ENCODE results near the gene EDA.

The EDA gene

DNA sequence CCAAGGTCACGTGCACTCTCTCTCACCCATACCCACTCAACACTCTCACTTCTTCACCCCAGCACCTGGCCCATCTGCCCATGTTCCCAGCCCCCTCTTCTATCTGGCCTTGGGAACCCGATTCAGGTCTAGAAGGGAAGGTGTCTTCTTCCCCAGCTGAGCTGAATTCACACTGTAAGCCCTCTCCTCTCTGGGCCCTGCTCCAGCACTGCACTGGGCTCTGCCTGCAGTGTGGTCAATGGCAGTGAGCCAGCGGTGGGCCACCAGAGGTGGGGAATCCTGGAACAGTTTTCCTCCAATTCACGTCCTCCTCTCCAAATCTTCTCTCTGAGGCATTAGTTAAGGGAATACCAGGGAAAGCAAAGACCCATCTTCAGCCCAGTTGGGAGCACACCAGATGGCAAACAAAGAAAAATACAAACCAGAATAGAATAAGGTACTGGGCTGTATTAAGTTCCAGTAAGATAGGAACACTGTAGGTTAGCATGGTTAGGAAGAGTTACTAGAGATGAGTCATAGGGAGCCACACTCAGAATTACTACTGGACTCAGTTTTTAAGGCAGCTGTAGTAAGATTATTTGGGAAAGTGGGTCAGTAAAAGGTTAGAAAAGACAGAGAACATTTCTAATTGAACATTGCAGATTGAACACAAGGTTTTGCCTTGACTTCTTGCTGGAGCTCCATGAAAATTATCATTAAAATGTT, 428.8 kb downstream of the EDA start:
- DNase-seq (ENCODE audit: low spot score): no peak
- TF ChIP-seq, protein P1, sequence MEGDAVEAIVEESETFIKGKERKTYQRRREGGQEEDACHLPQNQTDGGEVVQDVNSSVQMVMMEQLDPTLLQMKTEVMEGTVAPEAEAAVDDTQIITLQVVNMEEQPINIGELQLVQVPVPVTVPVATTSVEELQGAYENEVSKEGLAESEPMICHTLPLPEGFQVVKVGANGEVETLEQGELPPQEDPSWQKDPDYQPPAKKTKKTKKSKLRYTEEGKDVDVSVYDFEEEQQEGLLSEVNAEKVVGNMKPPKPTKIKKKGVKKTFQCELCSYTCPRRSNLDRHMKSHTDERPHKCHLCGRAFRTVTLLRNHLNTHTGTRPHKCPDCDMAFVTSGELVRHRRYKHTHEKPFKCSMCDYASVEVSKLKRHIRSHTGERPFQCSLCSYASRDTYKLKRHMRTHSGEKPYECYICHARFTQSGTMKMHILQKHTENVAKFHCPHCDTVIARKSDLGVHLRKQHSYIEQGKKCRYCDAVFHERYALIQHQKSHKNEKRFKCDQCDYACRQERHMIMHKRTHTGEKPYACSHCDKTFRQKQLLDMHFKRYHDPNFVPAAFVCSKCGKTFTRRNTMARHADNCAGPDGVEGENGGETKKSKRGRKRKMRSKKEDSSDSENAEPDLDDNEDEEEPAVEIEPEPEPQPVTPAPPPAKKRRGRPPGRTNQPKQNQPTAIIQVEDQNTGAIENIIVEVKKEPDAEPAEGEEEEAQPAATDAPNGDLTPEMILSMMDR (IDR thresholded peaks at IDR 0.05; ENCODE audit: borderline replicate concordance, control extremely low read depth, extremely low read depth, insufficient read depth, missing control alignments): no peak
- in situ Hi-C loops (cut with MboI; ENCODE audit: low sequenced_read_pairs, unreplicated experiment): no loop called here

DNA sequence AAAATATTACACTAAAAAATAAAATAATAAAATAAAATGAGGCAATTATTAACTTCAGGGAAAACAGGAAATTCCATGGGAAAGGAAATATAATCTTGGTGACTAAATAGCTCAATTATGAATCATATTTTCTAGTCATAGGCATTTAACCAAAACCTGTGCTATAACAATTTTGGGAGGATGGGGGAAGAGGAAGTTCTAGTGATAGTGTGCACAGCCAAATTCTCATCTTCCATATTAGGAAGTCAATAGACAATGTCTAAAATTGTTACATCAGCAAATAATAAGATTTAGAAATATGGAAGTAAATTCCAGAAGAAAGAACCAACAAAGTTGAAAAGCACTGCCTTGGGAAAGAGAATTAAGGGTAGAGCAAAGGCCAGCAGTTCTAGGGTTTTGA, 431.1 kb downstream of the EDA start:
- in situ Hi-C loops (cut with MboI; ENCODE audit: low sequenced_read_pairs, unreplicated experiment): no loop called here
- DNase-seq (ENCODE audit: low spot score): no peak
- TF ChIP-seq, protein P1 (IDR thresholded peaks at IDR 0.05; ENCODE audit: borderline replicate concordance, control extremely low read depth, extremely low read depth, insufficient read depth, missing control alignments): no peak

GRCh38 chrX:70049406-70049805, 433.5 kb downstream of the EDA start:
- DNase-seq (ENCODE audit: low spot score): no peak
- in situ Hi-C loops (cut with MboI; ENCODE audit: low sequenced_read_pairs, unreplicated experiment): no loop called here
- TF ChIP-seq, protein P1 (IDR thresholded peaks at IDR 0.05; ENCODE audit: borderline replicate concordance, control extremely low read depth, extremely low read depth, insufficient read depth, missing control alignments): no peak

DNA sequence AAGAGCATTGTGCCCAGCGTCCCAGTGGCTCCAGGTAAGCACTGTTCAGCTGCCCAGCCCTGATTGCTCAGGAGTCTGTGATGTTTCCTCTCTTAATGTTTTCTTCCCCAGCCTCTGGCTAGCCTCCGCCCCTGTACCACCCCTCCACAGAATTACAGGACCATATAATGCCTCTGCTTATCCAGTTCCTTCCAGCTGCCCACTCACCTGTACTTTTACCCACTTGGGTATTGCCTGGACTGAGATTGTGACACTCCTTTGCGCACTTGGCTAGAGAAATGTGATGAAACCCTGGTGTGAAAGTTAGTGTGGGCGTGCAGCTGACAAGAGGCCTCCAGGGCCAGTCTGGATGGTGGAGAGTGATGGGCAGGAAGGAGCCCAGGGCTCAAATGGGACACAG, 434.0 kb downstream of the EDA start, which contains the start of gene AWAT2:
Gene AWAT2, minus strand, starts transcription at position 14 of the 400 bp plus-strand sequence. Its CDS starts 6 bp downstream, at position 8.
- in situ Hi-C loops (cut with MboI; ENCODE audit: low sequenced_read_pairs, unreplicated experiment): no loop called here
- no peak for DNase-seq (ENCODE audit: low spot score)
- TF ChIP-seq, protein P1 (IDR thresholded peaks at IDR 0.05; ENCODE audit: borderline replicate concordance, control extremely low read depth, extremely low read depth, insufficient read depth, missing control alignments): no peak

DNA sequence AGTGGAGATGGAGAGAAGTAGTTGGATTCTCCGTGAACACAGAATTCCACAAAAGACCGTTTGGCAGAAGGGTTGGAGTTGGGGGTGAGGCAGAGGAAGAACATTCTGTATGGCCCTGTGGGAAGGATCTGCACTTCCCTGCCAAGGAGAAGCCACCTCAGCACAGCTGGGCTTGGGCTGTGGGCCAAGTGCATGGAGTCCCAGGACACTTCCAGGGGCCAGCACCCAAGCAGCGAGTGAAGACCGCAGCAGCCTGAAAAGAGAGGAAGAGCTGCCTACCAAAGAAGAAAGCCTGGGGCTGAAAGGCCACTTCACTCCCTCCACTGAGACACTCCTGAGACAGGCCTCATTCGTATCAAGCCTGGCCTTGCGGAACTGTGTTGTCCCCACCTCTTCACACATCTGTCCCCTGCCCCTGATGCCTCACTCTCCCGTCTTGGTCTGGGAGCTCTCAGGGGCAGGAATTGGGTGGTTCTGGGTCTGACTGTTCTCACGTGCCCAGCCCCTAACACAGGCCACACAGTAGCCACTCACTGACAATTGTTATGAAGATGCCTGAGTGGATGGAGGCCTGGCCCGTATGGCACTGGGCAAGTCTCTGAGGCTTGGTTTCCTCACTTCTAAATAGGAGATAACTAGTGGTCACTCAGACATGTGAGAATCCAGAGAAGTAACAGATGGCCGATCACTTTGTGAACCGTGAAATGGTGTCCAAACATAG, 437.1 kb downstream of the EDA start:
- no peak for DNase-seq (ENCODE audit: low spot score)
- TF ChIP-seq, protein P1 (IDR thresholded peaks at IDR 0.05; ENCODE audit: borderline replicate concordance, control extremely low read depth, extremely low read depth, insufficient read depth, missing control alignments): no peak
- in situ Hi-C loops (cut with MboI; ENCODE audit: low sequenced_read_pairs, unreplicated experiment): no loop called here

DNA sequence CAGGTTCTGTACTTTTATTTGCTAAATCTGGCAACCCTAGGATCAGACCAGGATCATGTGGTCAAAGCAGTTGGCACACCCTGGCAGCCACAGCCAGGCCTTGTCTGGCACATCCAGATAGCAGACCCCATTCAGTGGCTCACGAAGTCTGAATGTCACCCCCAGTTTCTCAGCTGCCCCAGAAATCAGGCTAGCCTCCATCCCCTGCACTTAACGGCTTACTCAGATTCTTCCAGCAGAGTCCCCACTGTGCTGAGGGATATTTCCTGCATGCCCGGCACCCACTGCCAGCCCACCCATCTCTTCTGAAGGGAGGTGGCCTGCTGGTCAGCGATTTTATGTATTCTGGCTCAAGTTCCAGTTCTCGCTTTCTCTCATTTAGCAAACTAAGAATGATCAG, 438.5 kb downstream of the EDA start:
- in situ Hi-C loops (cut with MboI; ENCODE audit: low sequenced_read_pairs, unreplicated experiment): no loop called here
- no peak for DNase-seq (ENCODE audit: low spot score)
- TF ChIP-seq, protein P1 (IDR thresholded peaks at IDR 0.05; ENCODE audit: borderline replicate concordance, control extremely low read depth, extremely low read depth, insufficient read depth, missing control alignments): no peak

Measured in GM13976 (cell line).